Measurements from ENCODE around the gene SGSH.
"Not testable (repeated sequence)": the region's sequence is repeated elsewhere in the genome, so short reads cannot be mapped to it uniquely, and the experiment has no call there.

Gene SGSH

DNA sequence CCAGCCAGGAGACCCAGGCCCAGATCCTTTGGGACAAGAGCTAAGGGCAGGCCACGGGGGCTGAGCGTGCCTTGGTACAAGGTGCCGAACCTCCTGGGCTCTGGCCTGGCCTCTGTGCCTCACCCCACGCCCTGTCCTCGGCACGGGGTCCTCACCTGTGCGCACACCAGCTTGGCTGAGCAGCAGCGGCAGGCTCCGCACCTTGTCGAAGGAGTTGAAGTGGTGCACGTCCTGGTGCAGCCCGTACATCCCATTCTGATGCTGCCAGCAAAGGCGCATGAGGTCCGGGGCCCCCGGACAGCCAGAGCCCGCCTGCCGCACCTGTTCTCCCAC lies 5.3 kb downstream of the SGSH start:
- DNase-seq (ENCODE audit: insufficient read length, low spot score) (no peak), FAIRE-seq (no peak)
- no peak for TF ChIP-seq POLR2A (IDR thresholded peaks at IDR 0.05; ENCODE audit: low read depth, low read length)

DNA sequence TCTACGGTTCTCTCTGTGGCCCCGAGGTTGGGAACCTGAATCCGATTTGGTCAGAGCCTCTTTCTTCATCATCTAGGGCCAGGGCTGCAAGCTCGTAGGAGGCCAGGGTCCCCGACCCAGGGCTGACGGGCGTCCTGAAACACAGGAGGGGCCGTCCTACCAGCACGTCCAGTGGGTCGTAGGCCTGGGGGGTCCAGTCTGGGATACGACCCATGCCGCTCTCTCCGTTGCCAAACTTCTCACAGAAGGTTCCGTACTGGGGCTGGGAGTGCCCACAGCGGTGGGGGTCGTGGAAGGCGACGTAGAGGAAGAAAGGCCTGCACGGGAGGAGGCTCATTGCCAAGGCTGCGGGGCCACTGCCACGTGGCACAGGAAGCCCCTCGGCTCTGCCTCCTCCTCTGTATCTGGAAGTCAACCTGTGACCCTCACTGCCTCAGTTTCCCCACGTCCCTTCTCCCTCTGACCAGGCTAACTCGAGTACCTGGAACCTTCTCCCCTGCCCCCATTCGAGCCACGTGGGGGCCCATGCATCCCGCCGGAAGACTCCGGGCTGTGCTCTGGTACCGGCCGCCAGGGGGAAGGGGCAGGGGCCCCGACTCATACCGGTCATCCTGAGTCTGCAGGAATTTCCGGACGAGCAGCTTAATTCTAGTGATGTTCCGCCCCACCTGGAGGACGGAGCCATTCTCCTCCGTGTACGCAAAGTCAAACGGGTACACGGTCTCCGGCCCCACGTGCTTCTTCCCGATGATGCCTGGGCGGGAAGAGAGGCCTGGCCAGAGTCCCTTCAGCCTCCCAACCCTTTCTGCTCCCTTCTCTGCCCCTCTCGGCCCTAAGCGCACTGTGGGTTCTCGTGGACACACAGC lies 5.9 kb downstream of the SGSH start:
- FAIRE-seq (no peak), DNase-seq (ENCODE audit: insufficient read length, low spot score) (no peak)
- no peak for TF ChIP-seq POLR2A (IDR thresholded peaks at IDR 0.05; ENCODE audit: low read depth, low read length)

DNA sequence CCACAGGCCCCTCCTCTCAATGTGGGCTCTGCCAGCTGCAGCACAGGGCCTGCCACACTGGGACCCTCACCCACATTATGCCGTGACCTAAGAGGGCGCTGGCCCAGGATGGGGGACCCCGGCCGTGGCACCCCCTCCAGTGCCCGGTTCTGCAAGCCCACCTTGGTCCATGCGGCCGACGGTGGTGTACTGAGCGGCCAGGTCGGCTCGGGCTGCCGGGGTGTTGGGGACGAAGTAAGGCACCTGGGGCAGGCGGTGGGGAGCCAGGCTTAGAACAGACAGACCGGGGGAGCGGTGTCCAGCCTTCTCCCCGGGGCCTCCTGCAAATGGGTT lies 6.5 kb downstream of the SGSH start:
- DNase-seq (ENCODE audit: insufficient read length, low spot score) (no peak), FAIRE-seq (no peak)
- TF ChIP-seq POLR2A (IDR thresholded peaks at IDR 0.05; ENCODE audit: low read depth, low read length): no peak

DNA sequence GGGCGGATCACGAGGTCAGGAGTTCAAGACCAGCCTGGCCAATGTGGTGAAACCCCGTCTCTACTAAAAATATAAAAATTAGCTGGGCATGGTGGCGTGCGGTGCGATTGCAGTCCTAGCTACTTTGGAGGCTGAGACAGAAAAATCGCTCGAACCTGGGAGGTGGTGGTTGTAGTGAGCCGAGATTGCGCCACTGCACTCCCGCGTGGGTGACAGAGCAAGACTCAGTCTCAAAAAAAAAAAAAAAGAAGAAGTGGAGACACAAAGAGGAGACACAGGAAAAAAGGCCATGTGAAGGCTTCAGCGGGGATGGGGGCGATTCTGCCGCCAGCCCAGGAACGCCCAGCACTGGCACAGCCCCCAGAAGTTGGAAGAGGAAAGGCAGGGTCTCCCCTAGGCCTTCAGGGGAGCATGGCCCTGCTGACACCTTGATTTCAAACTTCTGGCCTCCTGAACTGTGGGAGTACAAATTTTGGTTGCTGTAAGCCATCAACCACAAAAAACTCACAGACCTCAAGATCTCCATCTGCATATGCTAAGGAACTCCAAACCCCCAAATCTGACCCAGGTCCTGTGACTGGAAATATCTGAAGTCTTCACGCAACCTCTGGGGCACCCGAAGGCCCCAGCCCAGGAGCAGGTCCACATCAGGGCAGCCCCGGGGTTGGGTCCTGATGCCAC lies 7.0 kb downstream of the SGSH start:
- TF ChIP-seq POLR2A (IDR thresholded peaks at IDR 0.05; ENCODE audit: low read depth, low read length): no peak
- FAIRE-seq: no peak

DNA sequence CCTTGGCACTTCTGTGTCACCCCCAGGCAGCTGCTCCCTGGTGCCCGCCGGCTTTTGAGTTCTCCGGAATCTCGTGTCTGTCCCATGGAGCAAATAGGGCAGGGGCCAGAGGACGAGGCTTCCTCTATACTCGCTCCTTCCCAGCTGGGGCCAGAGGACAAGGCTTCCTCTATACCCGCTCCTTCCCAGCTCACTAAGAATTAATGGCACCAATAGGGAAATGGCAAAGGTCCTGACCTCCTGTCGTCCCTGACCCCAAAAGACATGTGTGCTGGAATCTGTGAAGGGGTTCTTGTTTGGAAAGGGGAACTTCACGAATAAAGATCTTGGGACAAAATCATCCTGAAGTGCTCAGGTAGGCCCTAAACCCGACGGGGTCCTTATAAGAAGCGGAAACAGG lies 7.6 kb downstream of the SGSH start:
- FAIRE-seq (no peak), DNase-seq (ENCODE audit: insufficient read length, low spot score) (no peak)
- TF ChIP-seq POLR2A (IDR thresholded peaks at IDR 0.05; ENCODE audit: low read depth, low read length): no peak

More for the DNA sequence above, 7.0 kb downstream of the SGSH start:
- DNase-seq (ENCODE audit: insufficient read length, low spot score): no peak

DNA sequence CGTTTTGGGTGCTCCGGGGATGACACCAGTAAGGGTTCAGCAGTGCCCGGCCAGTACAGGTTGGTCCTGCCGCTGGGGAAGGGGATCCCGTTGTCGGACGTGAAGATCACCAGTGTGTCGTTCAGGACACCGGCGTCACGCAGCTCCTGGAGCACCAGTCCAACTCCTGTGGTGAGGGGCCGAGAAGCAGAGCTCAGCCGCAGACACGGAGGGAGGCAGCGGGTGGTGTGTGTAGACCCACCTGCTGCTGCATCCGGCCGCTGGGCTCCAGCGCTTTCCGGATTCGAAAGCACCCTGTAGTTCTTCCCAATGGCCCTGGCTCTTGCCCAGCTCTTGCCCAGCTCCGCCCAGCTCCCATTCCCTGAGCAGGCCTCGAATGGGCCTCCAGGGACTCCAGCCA lies 8.0 kb downstream of the SGSH start:
- no peak for FAIRE-seq
- no peak for TF ChIP-seq POLR2A (IDR thresholded peaks at IDR 0.05; ENCODE audit: low read depth, low read length)
- DNase-seq (ENCODE audit: insufficient read length, low spot score): no peak

DNA sequence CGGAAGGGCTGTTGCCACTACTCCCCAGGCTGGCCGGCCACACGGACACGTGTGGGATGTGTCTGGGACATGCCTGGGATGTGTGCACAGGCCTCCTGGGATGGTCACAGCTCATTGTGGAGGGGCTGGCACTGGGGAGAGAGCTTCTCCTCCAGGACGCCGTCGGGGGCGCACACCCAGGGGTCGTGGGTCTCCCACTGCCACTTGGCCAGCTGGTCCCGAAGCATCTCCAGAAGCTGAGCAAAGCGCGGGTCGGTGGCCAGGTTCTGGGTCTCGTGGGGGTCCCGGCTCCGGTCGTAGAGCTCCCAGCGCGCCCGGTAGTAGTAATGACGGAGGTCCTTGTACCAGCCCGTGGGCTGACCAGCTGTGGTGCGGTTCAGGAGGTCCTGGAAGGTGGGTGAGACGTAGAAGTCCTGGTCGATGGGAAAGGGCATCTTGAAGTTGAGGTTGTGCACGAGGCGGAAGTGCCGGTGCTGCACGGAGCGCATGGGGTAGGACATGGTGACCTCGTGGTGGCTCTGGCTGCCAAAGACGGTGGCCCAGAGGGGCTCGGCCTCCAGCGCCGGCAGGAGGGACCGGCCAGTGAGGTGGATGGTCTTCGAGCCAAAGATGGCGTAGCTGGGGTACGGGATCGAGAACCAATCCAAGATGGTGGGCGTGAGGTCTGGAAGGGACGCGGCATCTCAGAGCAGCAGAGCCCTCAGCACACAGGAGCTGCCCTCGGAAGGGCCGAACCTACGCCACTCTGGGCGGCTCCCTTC lies 9.6 kb downstream of the SGSH start:
- TF ChIP-seq POLR2A (IDR thresholded peaks at IDR 0.05; ENCODE audit: low read depth, low read length): no peak
- DNase-seq (ENCODE audit: insufficient read length, low spot score) (no peak), FAIRE-seq (no peak)

DNA sequence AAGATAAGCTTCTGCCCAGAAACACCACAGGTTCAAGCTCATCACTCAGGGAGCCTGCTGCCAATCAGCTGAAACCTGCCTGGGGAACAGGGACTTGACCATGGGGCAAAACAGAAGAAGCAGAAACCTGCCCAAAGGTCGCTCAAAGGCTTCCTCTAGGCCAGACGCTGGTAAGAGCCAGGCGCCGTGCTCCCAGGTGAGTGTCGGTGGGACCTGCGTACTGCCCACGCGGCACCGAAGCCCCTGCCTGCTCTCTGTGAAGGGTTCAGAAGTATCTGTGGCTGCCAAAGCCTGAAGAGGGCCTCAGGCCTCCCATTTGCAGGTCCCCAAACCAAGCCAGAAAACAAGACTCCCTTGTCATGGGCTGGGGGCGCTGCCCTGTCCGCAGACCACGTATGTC lies 10.4 kb downstream of the SGSH start:
- FAIRE-seq (no peak), DNase-seq (ENCODE audit: insufficient read length, low spot score) (no peak)
- no peak for TF ChIP-seq POLR2A (IDR thresholded peaks at IDR 0.05; ENCODE audit: low read depth, low read length)

DNA sequence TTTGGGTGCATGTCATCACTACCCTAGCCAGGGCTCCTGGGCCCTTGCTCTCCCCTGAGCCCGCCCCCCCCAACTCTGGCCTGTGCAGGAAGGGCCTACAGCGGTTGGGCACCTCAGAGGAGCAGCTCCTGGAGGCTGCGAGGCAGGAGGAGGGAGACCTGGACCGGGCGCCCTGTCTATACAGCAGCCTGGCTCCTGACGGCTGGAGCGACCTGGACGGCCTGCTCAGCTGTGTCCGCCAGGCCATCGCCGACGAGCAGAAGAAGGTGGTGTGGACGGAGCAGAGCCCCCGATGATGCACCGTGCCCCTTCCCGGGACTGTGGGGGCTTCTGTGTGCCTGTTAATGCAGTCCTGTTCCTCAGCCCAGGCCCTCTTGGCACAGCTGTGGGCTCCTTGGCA lies 12.1 kb downstream of the SGSH start:
- no peak for FAIRE-seq
- no peak for TF ChIP-seq POLR2A (IDR thresholded peaks at IDR 0.05; ENCODE audit: low read depth, low read length)
- DNase-seq (ENCODE audit: insufficient read length, low spot score): no peak

DNA sequence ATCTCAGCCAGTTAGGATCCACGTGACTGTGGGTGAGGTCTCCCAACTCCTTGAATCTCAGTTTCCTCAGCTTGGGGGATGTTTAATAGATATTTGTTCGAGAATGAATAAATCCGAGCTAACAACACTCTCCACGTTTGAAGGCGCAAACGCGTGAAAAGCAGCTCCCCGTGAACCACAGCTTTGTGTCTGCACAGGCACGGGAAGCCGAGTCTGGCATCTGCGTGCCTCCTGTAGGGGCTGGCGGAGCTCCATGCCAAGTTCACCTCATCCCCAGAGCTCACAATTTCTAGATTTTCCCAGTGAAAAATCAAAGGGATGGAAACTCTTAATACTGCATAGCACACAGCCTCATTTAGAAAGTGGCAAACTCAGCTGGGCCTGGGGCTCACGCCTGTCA lies 14.3 kb downstream of the SGSH start:
- FAIRE-seq (no peak), DNase-seq (ENCODE audit: insufficient read length, low spot score) (no peak)
- no peak for TF ChIP-seq POLR2A (IDR thresholded peaks at IDR 0.05; ENCODE audit: low read depth, low read length)

DNA sequence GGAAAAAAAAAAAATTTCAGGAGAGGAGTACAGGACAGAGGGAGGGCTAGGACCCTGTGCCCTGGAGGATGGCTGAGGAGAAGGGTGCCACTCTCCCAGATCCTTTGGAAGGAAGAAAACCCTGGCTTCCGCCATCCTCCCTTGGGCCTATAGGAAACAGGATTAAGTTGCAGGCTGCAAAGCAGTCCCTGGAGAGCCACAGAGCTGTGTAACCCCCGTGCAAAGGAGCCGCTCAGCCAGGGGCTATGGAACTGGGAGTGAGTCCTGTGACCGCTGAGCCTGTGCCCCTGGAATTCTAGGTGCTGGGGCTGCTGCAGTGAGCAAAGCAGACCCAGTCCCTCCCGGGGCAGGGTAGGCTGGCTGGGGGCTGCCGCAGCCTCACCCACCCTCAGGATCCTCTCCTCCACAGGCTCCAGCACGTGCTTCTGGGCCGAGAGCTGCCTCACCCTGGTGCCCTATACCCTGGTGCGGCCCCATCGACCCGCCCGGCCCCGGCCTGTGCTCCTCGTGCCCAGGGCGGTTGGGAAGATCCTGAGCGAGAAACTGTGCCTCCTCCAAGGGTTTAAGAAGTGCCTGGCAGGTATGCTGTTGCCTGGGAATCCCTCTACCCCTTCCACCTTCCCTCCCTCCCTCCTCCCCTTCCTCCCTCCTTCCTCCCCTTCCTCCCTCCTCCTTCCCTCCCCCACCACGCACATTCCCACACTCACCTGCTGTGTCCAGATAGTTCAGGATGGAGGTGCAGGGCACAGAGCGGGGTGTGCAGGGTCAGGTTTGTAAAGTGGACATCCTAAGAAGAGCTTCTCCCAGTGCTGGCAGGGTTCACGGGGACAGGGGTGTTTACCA lies 15.3 kb downstream of the SGSH start:
- FAIRE-seq (no peak), DNase-seq (ENCODE audit: insufficient read length, low spot score) (no peak)
- no peak for TF ChIP-seq POLR2A (IDR thresholded peaks at IDR 0.05; ENCODE audit: low read depth, low read length)

DNA sequence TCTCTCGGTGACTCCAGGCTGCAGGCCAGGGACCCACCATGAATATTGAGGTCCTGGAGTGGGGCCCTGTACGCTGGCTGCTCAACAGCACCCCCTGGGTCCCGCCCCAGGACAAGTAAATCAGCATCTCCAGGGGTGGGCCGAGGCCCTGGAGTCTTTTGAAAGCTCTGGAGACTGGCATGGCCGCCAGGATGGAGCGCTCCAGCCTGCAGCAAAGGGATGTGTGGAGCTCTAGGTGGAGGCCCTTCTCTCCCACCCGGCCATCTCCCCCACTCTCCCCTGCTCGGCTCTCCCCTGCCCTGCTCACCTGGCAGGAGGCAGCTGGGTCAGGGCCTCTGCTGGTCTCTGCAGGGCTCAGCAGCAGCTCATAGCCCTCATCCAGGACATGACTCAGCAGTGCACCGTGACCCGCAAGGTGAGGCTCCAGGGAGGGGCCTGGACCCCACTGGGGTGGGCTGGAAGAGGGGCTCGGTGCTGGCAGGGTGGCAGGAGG lies 16.6 kb downstream of the SGSH start:
- DNase-seq (ENCODE audit: insufficient read length, low spot score) (no peak), FAIRE-seq (no peak)
- no peak for TF ChIP-seq POLR2A (IDR thresholded peaks at IDR 0.05; ENCODE audit: low read depth, low read length)

DNA sequence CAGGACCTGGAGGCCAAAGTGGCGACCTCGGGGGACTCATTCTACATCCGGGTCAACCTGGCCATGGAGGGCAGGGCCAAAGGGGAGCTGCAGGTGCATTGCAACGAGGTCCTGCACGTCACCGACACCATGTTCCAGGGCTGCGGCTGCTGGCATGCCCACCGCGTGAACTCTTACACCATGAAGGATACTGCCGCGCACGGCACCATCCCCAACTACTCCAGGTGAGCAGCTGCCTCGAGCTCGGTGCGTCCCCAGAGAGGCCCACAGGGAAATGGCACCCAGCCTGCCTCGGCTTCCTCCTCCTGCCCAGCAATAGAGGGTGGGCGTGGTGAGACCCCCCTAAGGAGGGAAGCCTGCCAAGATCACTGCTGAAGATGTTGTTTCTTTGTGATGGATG lies 17.9 kb downstream of the SGSH start:
- DNase-seq (ENCODE audit: insufficient read length, low spot score): no peak
- TF ChIP-seq POLR2A (IDR thresholded peaks at IDR 0.05; ENCODE audit: low read depth, low read length): no peak
- no peak for FAIRE-seq

DNA sequence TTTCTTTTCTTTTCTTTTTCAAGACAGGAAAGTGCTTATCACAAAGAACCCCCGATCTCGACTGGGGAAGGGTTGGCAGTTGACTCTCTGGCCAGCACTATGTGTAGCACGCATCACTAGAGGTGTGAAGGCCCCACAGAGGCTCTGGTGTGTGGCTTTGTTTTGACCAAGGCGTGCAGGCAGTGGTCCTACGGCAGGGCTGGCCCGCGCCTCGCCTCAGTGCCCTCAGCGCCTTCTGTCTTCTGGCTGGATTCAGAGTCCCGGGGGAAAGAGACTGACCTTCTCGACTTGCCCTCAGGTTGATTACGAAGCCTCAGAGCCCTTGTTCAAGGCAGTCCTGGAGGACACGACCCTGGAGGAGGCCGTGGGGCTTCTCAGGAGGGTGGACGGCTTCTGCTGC lies 18.7 kb downstream of the SGSH start:
- TF ChIP-seq POLR2A (IDR thresholded peaks at IDR 0.05; ENCODE audit: low read depth, low read length): no peak
- DNase-seq (ENCODE audit: insufficient read length, low spot score) (no peak), FAIRE-seq (no peak)

DNA sequence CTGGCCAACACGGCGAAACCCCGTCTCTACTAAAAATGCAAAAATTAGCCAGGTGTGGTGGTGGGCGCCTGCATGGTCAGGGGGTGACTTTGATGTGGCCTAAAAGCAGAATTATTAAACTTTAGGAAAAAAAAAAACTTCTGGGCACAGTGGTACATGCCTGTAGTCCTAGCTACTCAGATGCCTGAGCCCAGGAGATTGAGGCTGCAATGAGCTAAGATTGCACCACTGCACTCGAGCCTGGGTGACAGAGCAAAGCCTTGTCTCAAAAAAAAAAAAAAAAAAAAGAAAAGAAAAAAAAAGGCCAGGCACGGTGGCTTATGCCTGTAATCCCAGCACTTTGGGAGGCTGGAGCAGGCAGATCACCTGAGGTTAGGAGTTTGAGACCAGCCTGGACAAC lies 20.8 kb downstream of the SGSH start:
- DNase-seq (ENCODE audit: insufficient read length, low spot score); FAIRE-seq: not testable (repeated sequence)
